Right lobe of liver (tissue), 4 donors: ENCODE data around the gene LYRM1.

Source experiments
- POLR2A ChIP-seq: fragments of 450-650 bp; IDR thresholded peaks from one replicate; pipeline ENCODE4 v1.6.1; 2017; ENCODE audit warnings: antibody characterized with exemption, mild to moderate bottlenecking
- TF ChIP-seq, protein P1 (sequence below), 4 donors: fragments of 200-600 bp in 3 of 4; fragments of 450-650 bp in 1 of 4; IDR thresholded peaks; one replicate each; pipeline versions ENCODE4 v1.5.1 to v1.8.0; 2016 to 2022; ENCODE audit warnings: antibody characterized with exemption in 4 of 4, mild to moderate bottlenecking in 2 of 4
- donor health status: DM: no; HTN: no; CAD: no.
- donor health status: DM: no; HTN: no; CAD: no.
- donor health status: DM: no; HTN: yes; CAD: no.

DNA sequence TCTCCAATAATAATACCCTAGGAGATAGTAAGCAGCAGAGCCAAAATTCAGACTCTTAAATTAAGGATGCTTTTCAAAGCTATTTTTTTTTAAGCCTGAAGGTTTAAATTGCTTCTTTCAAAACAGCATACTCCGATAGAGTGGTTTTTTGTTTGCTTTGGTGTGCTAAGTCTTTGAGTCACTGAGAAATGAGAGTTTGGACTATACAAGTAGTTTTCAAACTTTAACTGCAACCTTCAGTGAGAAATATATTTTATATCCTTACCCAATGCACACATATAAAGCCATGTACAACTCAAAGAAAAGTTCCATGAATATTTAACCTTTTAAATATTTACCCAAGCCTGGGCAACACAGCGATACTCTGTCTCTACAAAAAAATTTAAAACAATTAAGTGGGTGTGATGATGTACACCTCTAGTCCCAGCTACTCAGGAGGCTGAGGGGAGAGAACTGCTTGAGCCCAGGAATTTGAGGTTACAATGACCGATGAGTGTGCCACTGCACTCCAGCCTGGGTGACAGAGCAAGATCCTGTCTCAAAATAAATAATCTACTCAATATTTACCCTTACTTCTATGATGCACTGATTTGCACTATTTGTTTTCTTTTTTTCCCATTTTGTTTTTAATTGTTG lies 19.6 kb upstream of the LYRM1 start:
- TF ChIP-seq, protein P1, sequence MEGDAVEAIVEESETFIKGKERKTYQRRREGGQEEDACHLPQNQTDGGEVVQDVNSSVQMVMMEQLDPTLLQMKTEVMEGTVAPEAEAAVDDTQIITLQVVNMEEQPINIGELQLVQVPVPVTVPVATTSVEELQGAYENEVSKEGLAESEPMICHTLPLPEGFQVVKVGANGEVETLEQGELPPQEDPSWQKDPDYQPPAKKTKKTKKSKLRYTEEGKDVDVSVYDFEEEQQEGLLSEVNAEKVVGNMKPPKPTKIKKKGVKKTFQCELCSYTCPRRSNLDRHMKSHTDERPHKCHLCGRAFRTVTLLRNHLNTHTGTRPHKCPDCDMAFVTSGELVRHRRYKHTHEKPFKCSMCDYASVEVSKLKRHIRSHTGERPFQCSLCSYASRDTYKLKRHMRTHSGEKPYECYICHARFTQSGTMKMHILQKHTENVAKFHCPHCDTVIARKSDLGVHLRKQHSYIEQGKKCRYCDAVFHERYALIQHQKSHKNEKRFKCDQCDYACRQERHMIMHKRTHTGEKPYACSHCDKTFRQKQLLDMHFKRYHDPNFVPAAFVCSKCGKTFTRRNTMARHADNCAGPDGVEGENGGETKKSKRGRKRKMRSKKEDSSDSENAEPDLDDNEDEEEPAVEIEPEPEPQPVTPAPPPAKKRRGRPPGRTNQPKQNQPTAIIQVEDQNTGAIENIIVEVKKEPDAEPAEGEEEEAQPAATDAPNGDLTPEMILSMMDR (IDR thresholded peaks at IDR 0.05) = no peak
- no peak for TF ChIP-seq POLR2A
